GM12878 (cell line): Measurements from ENCODE around the gene ARHGAP44.

Experiments
- CTCF ChIP-seq, 3 experiments: IDR thresholded peaks in 2 of 3; conservative IDR thresholded peaks in 1 of 3; 2 replicates each; pipeline ENCODE4 v1.5.1; 2011; ENCODE audit warnings: low read depth in 3 of 3, low read length in 3 of 3, mild to moderate bottlenecking in 3 of 3, control low read depth in 2 of 3, moderate library complexity in 2 of 3, inconsistent platforms in 1 of 3, mixed read lengths in 1 of 3; ENCODE audit not compliant: control insufficient read depth in 2 of 3, insufficient read depth in 1 of 3; ENCODE audit errors: extremely low read depth in 1 of 3
- TAF1 ChIP-seq: IDR thresholded peaks from 2 replicates; pipeline ENCODE4 v1.6.1; 2011; ENCODE audit warnings: mild to moderate bottlenecking, low read depth, low read length, borderline replicate concordance
- USF2 ChIP-seq: IDR thresholded peaks from 2 replicates; pipeline ENCODE4 v1.6.1; 2011; ENCODE audit warnings: low read depth, low read length, improper control_type of control experiment, borderline replicate concordance

- TF ChIP-seq TAF1 (no peak), CTCF (IDR thresholded peaks at IDR 0.05 in 2 of 3, conservative IDR thresholded peaks at IDR 0.05 in 1 of 3; ENCODE audit: control insufficient read depth in 2 of 3, extremely low read depth in 1 of 3, insufficient read depth in 1 of 3, low read depth in 3 of 3, low read length in 3 of 3) (no peak), USF2 (no peak)
Measured at GRCh38 chr17:12993631-12994030, 204.3 kb downstream of the ARHGAP44 start.
